GM21529 (cell line): ENCODE data around the gene PSTK.

Experiments
- ATAC-seq: cut with Tn5 transposase; IDR thresholded peaks from one replicate; pipeline ENCODE4 v1.9.1; 2021; ENCODE audit not compliant: unreplicated experiment

PSTK gene

DNA sequence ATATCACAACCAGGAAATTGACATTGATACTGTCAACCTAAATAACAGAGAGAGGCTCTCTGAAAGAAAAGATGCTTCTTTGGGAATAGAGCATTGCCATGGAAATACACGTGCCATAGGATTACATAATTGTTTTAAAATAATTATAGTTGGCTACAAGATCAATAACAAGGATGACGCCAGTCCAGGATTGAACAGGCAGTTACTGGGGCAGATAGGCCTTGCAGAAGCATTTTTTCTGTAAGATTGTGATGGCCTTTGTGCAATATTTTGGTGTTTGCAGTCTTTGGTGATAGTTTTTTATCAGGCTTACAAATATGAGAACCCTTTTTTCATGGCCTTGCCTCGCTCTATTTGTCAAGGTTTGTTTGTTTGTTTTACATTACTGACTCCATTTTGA, 39.1 kb downstream of the PSTK start:
- ATAC-seq, result no peak

DNA sequence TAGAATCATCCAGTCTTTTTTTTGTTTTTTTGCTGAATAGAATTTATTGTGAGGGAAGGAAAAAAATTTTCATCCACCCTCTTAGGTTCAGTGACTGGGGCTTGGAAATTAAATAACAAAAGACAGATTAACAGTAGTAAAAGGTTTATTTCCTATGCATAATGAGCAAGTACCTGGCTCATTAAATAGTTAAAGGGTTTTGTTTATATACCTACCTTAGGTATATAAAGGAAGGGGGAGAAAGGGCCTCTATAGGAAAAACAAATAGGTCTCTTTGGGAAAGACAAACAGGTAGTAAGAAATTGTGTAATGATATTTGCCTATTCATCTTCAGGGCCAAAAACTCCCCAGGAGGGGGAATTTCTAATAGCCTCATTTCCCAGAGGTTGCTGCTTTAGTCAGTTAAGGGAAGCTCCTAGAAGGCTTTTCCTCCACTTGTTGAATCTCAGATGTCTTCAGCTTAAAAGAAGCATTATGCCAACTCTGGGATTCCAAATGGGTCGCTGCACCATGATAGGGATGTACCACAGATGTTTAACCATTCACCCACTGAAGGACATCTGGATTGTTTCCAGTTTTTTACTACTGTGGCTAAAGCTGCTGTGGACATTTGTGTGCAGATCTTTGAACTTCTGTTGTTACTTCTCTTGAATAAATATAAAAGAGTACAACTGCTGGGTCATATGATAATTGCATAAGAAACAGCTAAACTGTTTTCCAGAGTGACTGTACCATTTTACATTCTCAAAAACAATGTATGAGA, 39.9 kb downstream of the PSTK start:
- ATAC-seq, result no peak

DNA sequence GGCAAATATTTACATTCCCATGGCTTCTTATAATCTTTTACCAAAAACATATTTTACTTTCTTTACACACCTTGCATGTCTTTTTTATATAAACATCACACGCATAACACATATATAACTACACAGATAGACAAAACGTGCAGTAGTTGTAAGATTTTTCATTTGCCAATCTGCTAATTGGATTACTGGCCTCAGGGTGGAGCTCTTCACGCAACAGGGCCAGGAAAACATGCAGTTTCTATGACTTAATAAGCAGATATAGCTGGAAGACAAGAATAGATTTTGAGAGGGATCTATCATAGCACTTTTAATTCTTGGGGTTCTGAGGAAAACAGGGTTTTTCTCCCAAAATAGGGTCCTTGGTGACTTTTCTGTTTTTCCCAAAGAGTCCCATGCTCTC, 41.3 kb downstream of the PSTK start:
- ATAC-seq, result no peak

DNA sequence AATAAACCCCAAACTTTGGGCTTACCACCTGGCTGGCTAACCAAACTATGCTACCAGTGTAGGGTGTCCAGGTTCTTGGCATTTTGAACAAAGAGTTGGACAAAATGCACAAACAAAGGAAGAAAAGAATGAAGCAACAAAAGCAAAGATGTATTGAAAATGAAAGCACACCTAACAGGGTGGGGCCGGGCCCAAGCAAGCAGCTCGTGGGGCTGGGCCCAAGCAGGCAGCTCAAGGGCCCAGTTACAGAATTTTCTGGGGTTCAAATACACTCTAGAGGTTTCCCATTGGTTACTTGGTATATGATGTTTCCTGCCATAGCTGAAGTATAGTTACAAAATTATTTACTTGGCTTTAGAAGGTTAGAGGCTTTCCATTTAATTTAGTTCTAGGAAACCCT, 44.3 kb downstream of the PSTK start:
- ATAC-seq, result no peak

DNA sequence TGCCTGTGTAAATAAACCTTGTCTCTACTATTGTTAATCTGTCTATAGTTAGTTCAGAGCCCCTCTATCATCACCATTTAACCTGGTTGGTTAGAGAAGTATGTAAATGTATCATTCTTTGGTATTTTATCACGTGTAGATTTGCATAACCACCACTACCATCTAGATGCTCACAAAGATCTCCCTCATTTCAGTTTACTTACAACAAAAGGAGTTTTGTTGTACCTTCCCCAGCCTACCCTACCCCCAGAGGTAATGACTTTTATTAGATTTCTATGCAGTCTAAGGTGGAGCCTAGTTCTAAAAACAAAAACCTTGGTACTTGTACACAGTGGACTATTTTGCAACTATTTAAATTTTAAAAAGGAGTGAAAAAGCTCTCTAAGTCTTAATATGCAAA, 46.1 kb downstream of the PSTK start:
- no peak for ATAC-seq

DNA sequence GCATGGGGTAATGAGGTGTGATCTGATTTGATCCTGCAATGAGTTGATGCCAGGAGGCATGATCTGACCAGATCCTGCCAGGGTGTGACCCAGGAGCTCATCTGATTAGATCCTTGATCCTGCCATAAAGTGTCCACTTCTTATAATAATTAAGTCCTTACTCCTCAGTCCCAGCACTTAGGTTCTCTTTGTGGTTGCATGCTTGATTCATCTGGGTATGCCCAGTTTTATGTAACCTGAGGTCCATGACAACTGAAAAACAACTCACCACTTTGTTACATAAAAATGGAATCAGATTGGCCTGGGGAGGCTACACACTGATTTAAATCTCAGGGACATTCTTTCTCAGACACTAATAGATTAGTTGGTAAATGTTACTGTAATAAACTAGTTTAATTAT, 47.7 kb downstream of the PSTK start:
- no peak for ATAC-seq

DNA sequence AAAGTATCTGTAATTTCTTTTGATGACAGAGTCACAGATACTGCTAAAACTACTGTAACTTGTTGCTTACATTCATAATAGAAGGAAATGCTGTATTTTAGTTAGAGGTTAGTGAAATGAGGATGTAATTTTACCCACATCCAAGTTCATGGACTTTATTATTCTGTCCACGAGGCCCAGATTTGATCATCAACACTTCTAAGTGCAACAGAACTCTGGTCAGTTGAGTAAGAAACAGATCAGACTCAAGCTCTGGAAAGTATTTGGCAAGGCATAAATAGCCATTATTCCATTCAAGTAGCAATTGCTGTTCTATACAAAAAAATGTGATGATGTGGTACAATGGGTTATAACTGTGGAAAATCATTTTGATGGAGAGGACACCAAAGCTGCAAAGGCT, 50.9 kb downstream of the PSTK start:
- no peak for ATAC-seq

DNA sequence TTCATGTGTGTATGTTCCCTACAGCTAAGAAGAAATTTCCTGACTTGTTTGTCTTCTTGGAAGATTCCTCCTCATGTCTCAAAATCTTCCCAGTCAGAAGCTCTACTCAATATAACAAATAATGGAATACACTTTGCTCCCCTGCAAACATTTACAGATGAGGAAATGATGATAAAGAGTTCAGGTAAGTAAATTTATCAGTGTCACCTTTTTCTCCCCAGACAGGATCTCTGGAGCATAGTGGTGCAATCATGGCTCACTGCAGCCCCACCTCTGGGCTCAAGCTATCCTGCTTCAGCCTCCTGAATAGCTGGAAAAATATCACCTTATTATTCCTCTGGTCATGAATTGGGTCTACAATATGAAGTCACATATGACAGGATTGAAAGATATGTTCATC, 54.1 kb downstream of the PSTK start:
- ATAC-seq, result no peak

DNA sequence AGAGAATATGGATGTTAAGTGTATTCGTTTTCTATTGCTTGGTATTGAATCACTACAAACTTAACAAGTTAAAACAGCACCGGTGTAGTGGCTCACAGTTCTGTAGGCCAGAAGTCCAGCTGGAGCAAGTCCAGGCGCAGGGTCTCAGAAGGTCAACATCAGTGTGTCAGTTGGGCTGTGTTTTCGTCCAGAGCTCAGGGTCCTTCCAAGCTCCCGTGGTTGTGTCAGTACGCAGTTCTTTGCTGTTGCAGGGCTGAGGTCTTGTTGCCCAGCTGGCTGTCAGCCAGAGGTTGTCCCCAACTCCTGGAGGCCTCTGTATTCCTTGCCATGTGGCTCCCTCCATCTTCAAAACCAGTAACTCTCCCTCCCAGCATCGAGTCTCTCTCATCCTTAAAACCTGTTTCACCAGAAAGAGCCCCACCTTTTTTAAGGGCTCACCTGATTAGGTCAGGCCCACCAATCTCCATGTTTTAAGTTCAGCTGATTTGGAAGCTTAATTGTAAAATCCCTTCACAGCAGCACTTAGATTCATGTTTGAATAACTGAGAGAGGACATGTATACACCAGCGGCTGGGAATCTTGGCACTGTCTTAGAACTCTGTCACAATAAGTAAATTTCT, 55.4 kb downstream of the PSTK start:
- no peak for ATAC-seq

DNA sequence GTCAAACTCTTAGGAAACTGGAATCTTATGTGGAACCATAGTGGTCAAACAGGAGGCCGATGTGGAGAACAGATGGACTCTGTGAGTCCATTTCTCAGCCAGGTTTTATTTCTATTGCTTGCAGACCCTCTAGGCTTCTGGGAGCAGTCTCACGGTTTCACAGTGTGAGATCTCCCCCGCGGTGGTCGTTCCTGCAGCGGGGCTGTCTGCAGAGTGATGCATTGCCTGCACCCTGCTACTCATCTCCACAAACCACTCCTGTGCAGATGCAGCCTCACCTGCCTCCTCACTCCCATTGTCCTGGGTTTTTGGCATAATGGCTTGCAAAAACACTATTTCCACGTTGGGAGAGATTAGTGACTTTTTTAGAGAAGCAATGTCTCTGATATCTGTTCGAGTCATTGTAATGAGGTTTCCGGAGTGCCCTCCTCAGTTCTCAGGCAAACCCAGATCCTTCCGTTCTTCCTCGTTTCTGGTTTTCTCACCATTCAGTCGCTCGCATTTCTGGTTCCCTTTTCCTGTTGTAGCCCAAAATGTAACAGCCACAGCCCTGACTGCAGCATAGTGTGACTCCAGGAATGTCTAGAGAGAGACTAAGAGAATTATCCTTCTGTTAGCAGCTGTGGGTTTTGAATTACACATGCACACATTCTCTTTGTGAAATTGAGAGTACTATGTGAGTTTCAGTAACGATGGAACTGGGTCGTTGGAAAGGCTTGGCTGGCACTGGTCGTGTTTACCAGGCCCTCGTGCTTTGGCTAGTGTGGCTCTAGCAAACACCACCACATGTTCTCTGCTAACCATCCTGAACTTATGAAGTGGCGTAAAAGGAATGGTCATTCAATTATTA, 58.8 kb downstream of the PSTK start:
- ATAC-seq, result no peak

DNA sequence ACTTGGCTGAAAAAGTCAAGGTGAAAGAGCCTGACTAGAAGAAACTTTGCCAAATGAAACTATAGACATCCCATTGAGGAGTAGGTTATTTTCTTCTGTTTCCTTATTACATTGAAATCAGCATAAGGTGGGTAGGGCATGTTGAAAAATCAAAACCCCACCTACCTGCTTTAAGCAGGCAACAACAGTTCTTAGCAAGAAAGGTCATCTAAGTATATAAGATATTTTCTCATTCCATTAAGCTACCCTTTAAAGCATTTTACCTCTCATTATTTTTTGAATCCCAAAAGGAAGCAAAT, 59.4 kb downstream of the PSTK start:
- ATAC-seq, result no peak
